HEK293 (cell line): ENCODE results near the gene ABHD4.

ENCODE experiments used
- FEZF1 ChIP-seq: fragments of 450-650 bp; formaldehyde crosslinking; IDR thresholded peaks from 2 replicates; pipeline ENCODE4 v1.5.1; 2016; ENCODE audit warnings: missing biosample characterization, missing genetic modification characterization
- GFI1B ChIP-seq: fragments of 450-650 bp; formaldehyde crosslinking; IDR thresholded peaks from 2 replicates; pipeline ENCODE4 v1.5.1; 2016; ENCODE audit warnings: missing biosample characterization, missing genetic modification characterization
- IKZF3 ChIP-seq: fragments of 450-650 bp; IDR thresholded peaks from 2 replicates; pipeline ENCODE4 v1.5.0; 2018; ENCODE audit warnings: missing biosample characterization, mild to moderate bottlenecking, missing genetic modification characterization, moderate library complexity
- MEIS1 ChIP-seq: sonication (generic); formaldehyde crosslinking; IDR thresholded peaks from 2 replicates; pipeline ENCODE4 v1.8.1; 2022; ENCODE audit warnings: missing genetic modification reagents, mild to moderate bottlenecking, borderline replicate concordance
- MYNN ChIP-seq: fragments of 450-650 bp; formaldehyde crosslinking; IDR thresholded peaks from 2 replicates; pipeline ENCODE4 v1.5.1; 2016; ENCODE audit warnings: missing biosample characterization, missing genetic modification characterization, borderline replicate concordance
- PRDM2 ChIP-seq: fragments of 450-650 bp; formaldehyde crosslinking; IDR thresholded peaks from 2 replicates; pipeline ENCODE4 v1.5.1; 2016; ENCODE audit warnings: missing biosample characterization, missing genetic modification characterization, borderline replicate concordance
- SCRT1 ChIP-seq: fragments of 450-650 bp; formaldehyde crosslinking; IDR thresholded peaks from 2 replicates; pipeline ENCODE4 v1.5.1; 2016; ENCODE audit warnings: missing biosample characterization, missing genetic modification characterization, borderline replicate concordance
- ZBTB17 ChIP-seq: fragments of 450-650 bp; formaldehyde crosslinking; IDR thresholded peaks from 2 replicates; pipeline ENCODE4 v1.5.1; 2016; ENCODE audit warnings: missing biosample characterization, missing genetic modification characterization
- ZBTB7A ChIP-seq: fragments of 450-650 bp; formaldehyde crosslinking; IDR thresholded peaks from 2 replicates; pipeline ENCODE4 v1.5.1; 2016; ENCODE audit warnings: low read depth, missing biosample characterization, missing genetic modification characterization
- ZFHX2 ChIP-seq: fragments of 450-650 bp; formaldehyde crosslinking; conservative IDR thresholded peaks from 2 replicates; pipeline ENCODE4 v1.5.1; 2016; ENCODE audit warnings: missing biosample characterization, missing genetic modification characterization
- ZFP3 ChIP-seq: fragments of 450-650 bp; formaldehyde crosslinking; IDR thresholded peaks from 2 replicates; pipeline ENCODE4 v1.5.1; 2016; ENCODE audit warnings: low read depth, missing biosample characterization, missing genetic modification characterization
- ZFP69B ChIP-seq: fragments of 450-650 bp; formaldehyde crosslinking; IDR thresholded peaks from 2 replicates; pipeline ENCODE4 v1.5.1; 2016; ENCODE audit warnings: missing biosample characterization, missing genetic modification characterization
- ZNF114 ChIP-seq: fragments of 450-650 bp; formaldehyde crosslinking; IDR thresholded peaks from 2 replicates; pipeline ENCODE4 v1.5.0; 2017; ENCODE audit warnings: missing biosample characterization, missing genetic modification characterization
- ZNF140 ChIP-seq: fragments of 450-650 bp; formaldehyde crosslinking; IDR thresholded peaks from 2 replicates; pipeline ENCODE4 v1.5.1; 2016; ENCODE audit warnings: missing biosample characterization, missing genetic modification characterization
- ZNF148 ChIP-seq: fragments of 450-650 bp; formaldehyde crosslinking; IDR thresholded peaks from 2 replicates; pipeline ENCODE4 v1.5.0; 2017; ENCODE audit warnings: missing biosample characterization, missing genetic modification characterization, borderline replicate concordance
- ZNF184 ChIP-seq: fragments of 450-650 bp; IDR thresholded peaks from 2 replicates; pipeline ENCODE4 v1.5.1; 2018; ENCODE audit warnings: missing biosample characterization, mild to moderate bottlenecking, missing genetic modification characterization
- ZNF239 ChIP-seq: fragments of 450-650 bp; formaldehyde crosslinking; IDR thresholded peaks from 2 replicates; pipeline ENCODE4 v1.5.1; 2016; ENCODE audit warnings: missing biosample characterization, missing genetic modification characterization
- ZNF248 ChIP-seq: fragments of 450-650 bp; formaldehyde crosslinking; IDR thresholded peaks from 2 replicates; pipeline ENCODE4 v1.5.1; 2017; ENCODE audit warnings: missing biosample characterization, missing genetic modification characterization
- ZNF341 ChIP-seq: fragments of 450-650 bp; formaldehyde crosslinking; IDR thresholded peaks from 2 replicates; pipeline ENCODE4; 2016; ENCODE audit warnings: low read depth, missing biosample characterization, missing genetic modification characterization
- ZNF350 ChIP-seq: fragments of 450-650 bp; formaldehyde crosslinking; IDR thresholded peaks from 2 replicates; pipeline ENCODE4 v1.5.0; 2017; ENCODE audit warnings: missing biosample characterization, mild to moderate bottlenecking, missing genetic modification characterization
- ZNF362 ChIP-seq: fragments of 450-650 bp; formaldehyde crosslinking; IDR thresholded peaks from 2 replicates; pipeline ENCODE4 v1.5.1; 2016; ENCODE audit warnings: missing biosample characterization, missing genetic modification characterization
- ZNF37A ChIP-seq: fragments of 450-650 bp; IDR thresholded peaks from 2 replicates; pipeline ENCODE4 v1.5.1; 2018; ENCODE audit warnings: missing biosample characterization, missing genetic modification characterization
- ZNF423 ChIP-seq: fragments of 450-650 bp; formaldehyde crosslinking; IDR thresholded peaks from 2 replicates; pipeline ENCODE4 v1.5.1; 2016; ENCODE audit warnings: missing biosample characterization, missing genetic modification characterization
- ZNF558 ChIP-seq: fragments of 450-650 bp; formaldehyde crosslinking; IDR thresholded peaks from 2 replicates; pipeline ENCODE4 v1.5.1; 2016; ENCODE audit warnings: missing biosample characterization, missing genetic modification characterization
- ZNF645 ChIP-seq: fragments of 450-650 bp; formaldehyde crosslinking; IDR thresholded peaks from 2 replicates; pipeline ENCODE4; 2016; ENCODE audit warnings: missing biosample characterization, missing genetic modification characterization
- ZNF660 ChIP-seq: fragments of 450-650 bp; IDR thresholded peaks from 2 replicates; pipeline ENCODE4 v1.5.1; 2018; ENCODE audit warnings: missing biosample characterization, mild to moderate bottlenecking, missing genetic modification characterization
- ZNF785 ChIP-seq: fragments of 450-650 bp; formaldehyde crosslinking; IDR thresholded peaks from 2 replicates; pipeline ENCODE4 v1.5.1; 2016; ENCODE audit warnings: missing biosample characterization, missing genetic modification characterization
- ZNF830 ChIP-seq: fragments of 450-650 bp; IDR thresholded peaks from 2 replicates; pipeline ENCODE4 v1.5.0; 2018; ENCODE audit warnings: missing biosample characterization, missing genetic modification characterization, low read depth, mild to moderate bottlenecking, moderate library complexity
- ZXDB ChIP-seq: fragments of 450-650 bp; formaldehyde crosslinking; IDR thresholded peaks from 2 replicates; pipeline ENCODE4 v1.5.1; 2016; ENCODE audit warnings: missing biosample characterization, missing genetic modification characterization

The ABHD4 gene

GRCh38 chr14:22589096-22589839 lies 8.8 kb upstream of the ABHD4 start, which contains the start of gene DAD1 (continued):
- TF ChIP-seq ZNF248 (tag by site-specific recombination) (no peak), ZFHX2 (tag by site-specific recombination) (peak; percentile 83), ZFP69B (tag by site-specific recombination) (0 out of 2 replicates have a peak, but pooled peaks have one; percentile 59), ZXDB (peak; percentile 73), PRDM2 (tag by site-specific recombination) (no peak), ZBTB17 (tag by site-specific recombination) (peak; percentile 93), ZNF362 (tag by site-specific recombination) (no peak), ZBTB7A (tag by site-specific recombination) (no peak), MEIS1 (no peak), ZNF114 (tag by site-specific recombination) (no peak), ZNF37A (no peak), ZFP3 (no peak), ZNF184 (tag by site-specific recombination) (no peak), MYNN (tag by site-specific recombination) (no peak), ZNF341 (tag by site-specific recombination) (no peak), ZNF785 (no peak), SCRT1 (no peak), ZNF148 (tag by site-specific recombination) (no peak), ZNF558 (tag by site-specific recombination) (no peak), IKZF3 (tag by site-specific recombination) (no peak), ZNF423 (tag by site-specific recombination) (no peak), ZNF350 (tag by site-specific recombination) (no peak), ZNF239 (tag by site-specific recombination) (no peak), ZNF830 (no peak), ZNF660 (tag by site-specific recombination) (no peak), FEZF1 (no peak), ZNF140 (tag by site-specific recombination) (no peak), GFI1B (tag by site-specific recombination) (no peak), ZNF645 (no peak)
